IMR-90 (cell line): Measurements from ENCODE around the gene ASIC2. TPM values are rescaled to one million over a fixed set of nuclear protein-coding genes. Genes with fewer than 3 reads are reported as not detected.

Experiments
- ATAC-seq: fragments of 200-7000 bp; cut with Tn5 transposase; 2 replicates; pipeline ENCODE4 v1.9.1; 2020; ENCODE audit warnings: low read depth, mild to moderate bottlenecking, moderate library complexity
- BruUV-seq: library from RNA; stranded (reverse); fragments of 400-500 nt; replicated peaks from 2 replicates; lab custom pipeline; 2021; lab: Mats Ljungman, UMichigan
- CTCF ChIA-PET: fragments of 300-600 bp; formaldehyde crosslinking; extraction: SDS; loops from one replicate; lab custom pipeline; 2021; ENCODE audit warnings: antibody characterized with exemption; lab: Yijun Ruan, JAX
- POLR2A ChIA-PET: fragments of 300-600 bp; sonication (Branson Sonifier 250); formaldehyde crosslinking; loops from one replicate; lab custom pipeline; 2022; ENCODE audit warnings: antibody characterized with exemption; ENCODE audit not compliant: unreplicated experiment; lab: Charles Lee
- DNase-seq: peaks from one replicate; pipeline ENCODE4 v3.0.0; 2013
- H2AFZ ChIP-seq: replicated peaks from 2 replicates; pipeline ENCODE3; 2013; ENCODE audit warnings: low read length, mild to moderate bottlenecking; ENCODE audit not compliant: poor library complexity
- H2AK5ac ChIP-seq: 2 replicates; pipeline ENCODE4 v1.6.1; 2013; ENCODE audit warnings: low read depth, low read length, inconsistent platforms
- H2AK9ac ChIP-seq: replicated peaks from 2 replicates; pipeline ENCODE3; 2013; ENCODE audit warnings: mild to moderate bottlenecking, low read depth, low read length, moderate library complexity; ENCODE audit not compliant: poor library complexity
- H2BK120ac ChIP-seq: 2 replicates; pipeline ENCODE4 v1.6.1; 2013; ENCODE audit warnings: low read depth, low read length, inconsistent platforms
- H2BK15ac ChIP-seq: 3 replicates; pipeline ENCODE4 v1.6.1; 2013; ENCODE audit warnings: low read depth, low read length, inconsistent platforms
- H2BK20ac ChIP-seq: 2 replicates; pipeline ENCODE4 v1.6.1; 2013; ENCODE audit warnings: low read depth, mild to moderate bottlenecking, inconsistent platforms, low read length, moderate library complexity
- H2BK5ac ChIP-seq: 2 replicates; pipeline ENCODE4 v1.6.1; 2013; ENCODE audit warnings: mild to moderate bottlenecking, low read depth, low read length, inconsistent platforms; ENCODE audit not compliant: poor library complexity, severe bottlenecking
- H3K14ac ChIP-seq: replicated peaks from 2 replicates; pipeline ENCODE4 v1.6.1; 2013; ENCODE audit warnings: low read depth, low read length, inconsistent platforms
- H3K18ac ChIP-seq: 2 replicates; pipeline ENCODE4 v1.6.1; 2013; ENCODE audit warnings: low read depth, low read length, control low read depth
- H3K23ac ChIP-seq: 2 replicates; pipeline ENCODE4 v1.6.1; 2013; ENCODE audit warnings: low read depth, low read length, inconsistent platforms
- H3K27ac ChIP-seq: 2 replicates; pipeline ENCODE4 v1.5.1; 2013; ENCODE audit warnings: mild to moderate bottlenecking, control low read depth, low read length; ENCODE audit not compliant: insufficient read depth
- H3K27me3 ChIP-seq: 2 replicates; pipeline ENCODE4 v1.6.1; 2013; ENCODE audit warnings: low read length; ENCODE audit not compliant: control insufficient read depth, insufficient read depth
- H3K36me3 ChIP-seq: 2 replicates; pipeline ENCODE4 v1.6.1; 2013; ENCODE audit warnings: low read length, mixed read lengths; ENCODE audit not compliant: control insufficient read depth, insufficient read depth
- H3K4ac ChIP-seq: 2 replicates; pipeline ENCODE4 v1.6.1; 2013; ENCODE audit warnings: low read depth, low read length, inconsistent platforms
- H3K4me1 ChIP-seq: 2 replicates; pipeline ENCODE4 v1.6.1; 2013; ENCODE audit warnings: low read length, mixed read lengths; ENCODE audit not compliant: control insufficient read depth, insufficient read depth
- H3K4me2 ChIP-seq: 2 replicates; pipeline ENCODE4 v1.6.1; 2013; ENCODE audit warnings: low read depth, mild to moderate bottlenecking, control low read depth, low read length, moderate library complexity
- H3K4me3 ChIP-seq: 2 replicates; pipeline ENCODE4 v1.5.1; 2013; ENCODE audit warnings: low read depth, mild to moderate bottlenecking, control low read depth, low read length, moderate library complexity; ENCODE audit not compliant: insufficient read depth
- H3K56ac ChIP-seq: 2 replicates; pipeline ENCODE4 v1.6.1; 2013; ENCODE audit warnings: low read length, inconsistent platforms; ENCODE audit not compliant: insufficient read depth; ENCODE audit errors: extremely low read depth
- H3K79me1 ChIP-seq, 2 experiments: 2 replicates each; pipeline ENCODE4 v1.6.1; 2013; ENCODE audit warnings: low read length in 2 of 2, inconsistent platforms in 1 of 2, low read depth in 1 of 2
- H3K9ac ChIP-seq: 2 replicates; pipeline ENCODE4 v1.6.1; 2013; ENCODE audit warnings: low read depth, low read length, control low read depth
- H3K9me1 ChIP-seq: 2 replicates; pipeline ENCODE4 v1.6.1; 2013; ENCODE audit warnings: low read length, inconsistent platforms; ENCODE audit not compliant: insufficient read depth
- H3K9me3 ChIP-seq: 2 replicates; pipeline ENCODE4 v1.6.1; 2013; ENCODE audit warnings: low read length; ENCODE audit not compliant: control insufficient read depth, insufficient read depth
- H4K20me1 ChIP-seq: 2 replicates; pipeline ENCODE4 v1.6.1; 2013; ENCODE audit warnings: low read length, inconsistent platforms; ENCODE audit not compliant: insufficient read depth
- H4K5ac ChIP-seq: 2 replicates; pipeline ENCODE4 v1.6.1; 2013; ENCODE audit warnings: mild to moderate bottlenecking, low read depth, low read length, control low read depth
- H4K8ac ChIP-seq, 2 experiments: 2 replicates each; pipeline ENCODE4 v1.6.1; 2013; ENCODE audit warnings: low read depth in 2 of 2, low read length in 2 of 2, control low read depth in 1 of 2, inconsistent platforms in 1 of 2
- H4K91ac ChIP-seq: 2 replicates; pipeline ENCODE4 v1.6.1; 2013; ENCODE audit warnings: low read depth, low read length, inconsistent platforms; ENCODE audit not compliant: insufficient read depth
- BHLHE40 ChIP-seq: fragments of 150-350 bp; IDR thresholded peaks from 2 replicates; pipeline ENCODE4 v1.6.1; 2016; ENCODE audit warnings: mild to moderate bottlenecking, low read depth, low read length
- FOS ChIP-seq: fragments of 150-350 bp; IDR thresholded peaks from 2 replicates; pipeline ENCODE4 v1.6.1; 2016; ENCODE audit warnings: low read depth, low read length
- WGBS, 2 experiments: methylation state at CpG; one replicate each; pipeline versions ENCODE4 v1.1.5 to v1.1.7; 2013; ENCODE audit warnings: missing lambda C conversion rate in 2 of 2; ENCODE audit not compliant: insufficient read length in 1 of 2; ENCODE audit errors: extremely low coverage in 2 of 2; 5-methylcytosine and 5-hydroxymethylcytosine counted together
- dilution Hi-C: fragments of 300-500 bp; cut with HindIII; formaldehyde crosslinking; loops from one replicate; pipeline ENCODE4 v1.14.3; 2018; ENCODE audit warnings: low sequenced_read_pairs; ENCODE audit not compliant: unreplicated experiment
- in situ Hi-C: fragments of 300-500 bp; cut with MboI; formaldehyde crosslinking; loops from 3 replicates; pipeline ENCODE4 v1.14.3; 2019; ENCODE audit warnings: low sequenced_read_pairs, inconsistent platforms, mixed read lengths
- intact Hi-C: fragments of 100-400 bp; cut with micrococcal nuclease; formaldehyde crosslinking; loops from 2 replicates; pipeline ENCODE4 v1.10.0; 2022
- polyA plus RNA-seq, 3 experiments: library from polyadenylated mRNA; depleted of rRNA; stranded (reverse); fragments of >200 nt; gene quantifications; 2 replicates each; pipeline ENCODE4 v1.2.3, GENCODE V29; 2012; ENCODE audit warnings: low replicate concordance in 1 of 3
- total RNA-seq: library from RNA; depleted of rRNA; stranded (reverse); fragments of >200 nt; gene quantifications from 2 replicates; pipeline ENCODE4 v1.2.3, GENCODE V29; 2012
- TF ChIP-seq, protein P1 (sequence below): conservative IDR thresholded peaks from 2 replicates; pipeline ENCODE4 v1.5.1; 2012; ENCODE audit warnings: mild to moderate bottlenecking, low read depth, low read length, improper control_type of control experiment

Gene ASIC2
- total and polyA plus RNA-seq, 2 of the 4 experiments (the other 2 are of a cell fraction): under 0.01 to 0.15 TPM

DNA sequence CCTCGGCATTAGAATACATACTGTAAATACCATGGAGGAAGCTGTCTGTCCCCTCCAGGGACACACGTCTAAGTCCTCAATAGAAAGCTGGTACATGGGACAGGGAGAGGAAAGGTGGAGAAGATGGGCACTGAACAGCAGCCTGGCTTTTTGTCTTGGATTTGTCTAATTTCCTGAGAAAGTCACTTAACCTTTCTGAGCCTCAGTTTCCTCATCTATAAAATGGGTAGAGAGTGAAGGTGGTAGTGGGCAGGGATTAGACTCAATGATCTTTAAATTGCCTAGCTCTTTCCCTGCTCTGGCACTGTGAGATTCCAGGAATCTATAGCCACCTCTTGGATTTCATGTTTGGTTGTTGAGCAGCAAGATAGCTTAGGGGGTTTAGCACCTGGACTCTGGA lies 96.2 kb downstream of the ASIC2 start:
- Histone ChIP-seq H4K20me1 (no peaks in the 10 kb centered on the region), H2BK5ac (no peak overlapping the region), H3K9me3 (no peaks in the 10 kb centered on the region), H3K27me3 (peaks cover 6% of the 10 kb centered on the region), H3K4me3 (no peak overlapping the region), H3K18ac (no peak overlapping the region), H3K79me1 (no peaks in the 10 kb centered on the region), H4K91ac (no peak overlapping the region), H3K27ac (no peak overlapping the region), H3K4me2 (no peak overlapping the region), H3K9ac (no peak overlapping the region), H3K9me1 (no peaks in the 10 kb centered on the region; the same call in 1 of the 2 replicates), H3K14ac (no peak overlapping the region), H3K4ac (no peak overlapping the region), H3K23ac (no peak overlapping the region), H3K56ac (no peak overlapping the region), H2BK120ac (no peak overlapping the region), H2AFZ (no peak overlapping the region), H2BK15ac (no peak overlapping the region), H2AK9ac (no peak overlapping the region), H4K5ac (no peak overlapping the region), H4K8ac (no peak overlapping the region), H2AK5ac (no peak overlapping the region), H3K4me1 (no peaks in the 10 kb centered on the region), H3K36me3 (no peaks in the 10 kb centered on the region), H2BK20ac (no peak overlapping the region)
- ATAC-seq (no peak), DNase-seq (no peak)
- no peak for TF ChIP-seq FOS
- TF ChIP-seq, protein P1, sequence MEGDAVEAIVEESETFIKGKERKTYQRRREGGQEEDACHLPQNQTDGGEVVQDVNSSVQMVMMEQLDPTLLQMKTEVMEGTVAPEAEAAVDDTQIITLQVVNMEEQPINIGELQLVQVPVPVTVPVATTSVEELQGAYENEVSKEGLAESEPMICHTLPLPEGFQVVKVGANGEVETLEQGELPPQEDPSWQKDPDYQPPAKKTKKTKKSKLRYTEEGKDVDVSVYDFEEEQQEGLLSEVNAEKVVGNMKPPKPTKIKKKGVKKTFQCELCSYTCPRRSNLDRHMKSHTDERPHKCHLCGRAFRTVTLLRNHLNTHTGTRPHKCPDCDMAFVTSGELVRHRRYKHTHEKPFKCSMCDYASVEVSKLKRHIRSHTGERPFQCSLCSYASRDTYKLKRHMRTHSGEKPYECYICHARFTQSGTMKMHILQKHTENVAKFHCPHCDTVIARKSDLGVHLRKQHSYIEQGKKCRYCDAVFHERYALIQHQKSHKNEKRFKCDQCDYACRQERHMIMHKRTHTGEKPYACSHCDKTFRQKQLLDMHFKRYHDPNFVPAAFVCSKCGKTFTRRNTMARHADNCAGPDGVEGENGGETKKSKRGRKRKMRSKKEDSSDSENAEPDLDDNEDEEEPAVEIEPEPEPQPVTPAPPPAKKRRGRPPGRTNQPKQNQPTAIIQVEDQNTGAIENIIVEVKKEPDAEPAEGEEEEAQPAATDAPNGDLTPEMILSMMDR: no peak
- no peak for TF ChIP-seq BHLHE40
- intact Hi-C loops (no loop called here), dilution Hi-C loops (no loop called here), in situ Hi-C loops (no loop called here)
- ChIA-PET CTCF (no interaction called here), POLR2A (no interaction called here)
- no CpG with 5 or more reads among the region's 2 CpGs for WGBS, 2 experiments
- BruUV-seq: no TSS peak
